BE2C (cell line): ENCODE measurements around the gene USP8.

ENCODE experiments used
- DNase-seq: peaks from one replicate; pipeline ENCODE4 v3.0.0-alpha.2; 2020
- H3K27me3 ChIP-seq: fragments of 250-450 bp; sonication (Bioruptor Pico); 2 replicates; pipeline ENCODE4 v1.5.1; 2020; ENCODE audit warnings: mild to moderate bottlenecking
- H3K36me3 ChIP-seq: fragments of 250-450 bp; sonication (Bioruptor Pico); 2 replicates; pipeline ENCODE4 v1.5.1; 2020; ENCODE audit warnings: mild to moderate bottlenecking
- H3K4me1 ChIP-seq: fragments of 250-450 bp; sonication (Bioruptor Pico); 2 replicates; pipeline ENCODE4 v1.5.1; 2020
- H3K4me3 ChIP-seq: 2 replicates; pipeline ENCODE4 v1.5.1; 2011; ENCODE audit warnings: low read depth, low read length
- H3K9me3 ChIP-seq: fragments of 250-450 bp; sonication (Bioruptor Pico); 2 replicates; pipeline ENCODE4 v1.5.1; 2020
- TF ChIP-seq, protein P1 (sequence below): IDR thresholded peaks from 2 replicates; pipeline ENCODE4 v1.5.1; 2012; ENCODE audit warnings: mild to moderate bottlenecking, low read depth, low read length

Gene USP8

GRCh38 chr15:50542887-50543210 lies 118.6 kb downstream of the USP8 start:
- Histone ChIP-seq H3K27me3 (peaks cover 16% of the 10 kb centered on the region), H3K9me3 (no peaks in the 10 kb centered on the region), H3K36me3 (no peaks in the 10 kb centered on the region), H3K4me1 (no peaks in the 10 kb centered on the region), H3K4me3 (no peak overlapping the region)
- no peak for DNase-seq
- TF ChIP-seq, protein P1, sequence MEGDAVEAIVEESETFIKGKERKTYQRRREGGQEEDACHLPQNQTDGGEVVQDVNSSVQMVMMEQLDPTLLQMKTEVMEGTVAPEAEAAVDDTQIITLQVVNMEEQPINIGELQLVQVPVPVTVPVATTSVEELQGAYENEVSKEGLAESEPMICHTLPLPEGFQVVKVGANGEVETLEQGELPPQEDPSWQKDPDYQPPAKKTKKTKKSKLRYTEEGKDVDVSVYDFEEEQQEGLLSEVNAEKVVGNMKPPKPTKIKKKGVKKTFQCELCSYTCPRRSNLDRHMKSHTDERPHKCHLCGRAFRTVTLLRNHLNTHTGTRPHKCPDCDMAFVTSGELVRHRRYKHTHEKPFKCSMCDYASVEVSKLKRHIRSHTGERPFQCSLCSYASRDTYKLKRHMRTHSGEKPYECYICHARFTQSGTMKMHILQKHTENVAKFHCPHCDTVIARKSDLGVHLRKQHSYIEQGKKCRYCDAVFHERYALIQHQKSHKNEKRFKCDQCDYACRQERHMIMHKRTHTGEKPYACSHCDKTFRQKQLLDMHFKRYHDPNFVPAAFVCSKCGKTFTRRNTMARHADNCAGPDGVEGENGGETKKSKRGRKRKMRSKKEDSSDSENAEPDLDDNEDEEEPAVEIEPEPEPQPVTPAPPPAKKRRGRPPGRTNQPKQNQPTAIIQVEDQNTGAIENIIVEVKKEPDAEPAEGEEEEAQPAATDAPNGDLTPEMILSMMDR: no peak

DNA sequence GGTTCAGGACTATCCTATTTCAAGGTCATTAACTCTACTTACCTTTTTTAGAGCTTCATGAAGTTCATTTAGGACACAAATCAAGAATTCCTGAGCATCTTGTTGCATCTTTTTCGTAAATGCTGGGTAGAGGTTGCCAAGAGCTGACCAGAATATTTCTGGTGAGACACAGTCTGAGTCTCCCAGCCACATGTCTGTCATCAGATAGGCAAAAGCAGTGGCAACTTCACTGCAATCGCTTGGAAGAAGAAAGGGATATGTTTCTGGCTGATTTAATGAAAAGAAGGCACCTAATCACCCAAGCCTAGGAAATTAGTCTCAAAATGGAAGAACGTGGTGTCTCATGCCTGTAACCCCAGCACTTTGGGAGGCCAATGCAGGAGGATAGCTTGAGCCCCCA lies 119.4 kb downstream of the USP8 start:
- TF ChIP-seq, protein P1: no peak
- DNase-seq: no peak

DNA sequence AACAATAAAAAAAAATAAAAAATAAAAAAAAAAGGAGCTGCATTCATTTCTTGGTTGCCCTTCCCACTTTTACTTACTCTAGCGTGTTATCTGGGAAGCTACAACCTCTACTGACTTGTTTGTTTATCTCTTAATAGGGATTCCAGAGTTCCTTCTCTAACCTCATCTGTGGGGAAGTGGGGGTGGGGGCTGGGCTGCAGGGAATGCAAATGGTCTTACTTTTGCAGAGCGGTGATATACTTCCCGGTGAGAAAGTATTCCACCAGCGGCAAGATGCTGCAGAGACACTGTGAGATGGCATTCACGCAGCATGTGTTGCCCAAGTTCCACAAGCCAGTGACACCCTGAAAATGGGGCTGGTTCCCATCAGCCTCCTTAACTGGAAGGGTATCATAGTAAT lies 120.2 kb downstream of the USP8 start:
- H3K9me3 ChIP-seq: no peaks in the 10 kb centered on the region
- H3K27me3 ChIP-seq: peaks cover 16% of the 10 kb centered on the region
- no peaks in the 10 kb centered on the region for H3K4me1 ChIP-seq
- TF ChIP-seq, protein P1: no peak
- no peaks in the 10 kb centered on the region for H3K36me3 ChIP-seq
- DNase-seq: no peak
- no peak overlapping the region for H3K4me3 ChIP-seq

More for the DNA sequence above, 119.4 kb downstream of the USP8 start:
- no peak overlapping the region for H3K4me3 ChIP-seq
- H3K27me3 ChIP-seq: peaks cover 16% of the 10 kb centered on the region
- H3K4me1 ChIP-seq: no peaks in the 10 kb centered on the region
- no peaks in the 10 kb centered on the region for H3K9me3 ChIP-seq
- H3K36me3 ChIP-seq: no peaks in the 10 kb centered on the region

- no peak for DNase-seq
- no peaks in the 10 kb centered on the region for H3K4me1 ChIP-seq
- TF ChIP-seq, protein P1: no peak
- peaks cover 16% of the 10 kb centered on the region for H3K27me3 ChIP-seq
- H3K36me3 ChIP-seq: no peaks in the 10 kb centered on the region
- H3K4me3 ChIP-seq: no peak within 1 kb of the TSS
- no peaks in the 10 kb centered on the region for H3K9me3 ChIP-seq
Measured at GRCh38 chr15:50546566-50546965, 122.4 kb downstream of the USP8 start, which contains the start of gene USP50. Gene USP50, minus strand, starts transcription at chr15:50546666. Its CDS starts 141 bp downstream, at chr15:50546525.

DNA sequence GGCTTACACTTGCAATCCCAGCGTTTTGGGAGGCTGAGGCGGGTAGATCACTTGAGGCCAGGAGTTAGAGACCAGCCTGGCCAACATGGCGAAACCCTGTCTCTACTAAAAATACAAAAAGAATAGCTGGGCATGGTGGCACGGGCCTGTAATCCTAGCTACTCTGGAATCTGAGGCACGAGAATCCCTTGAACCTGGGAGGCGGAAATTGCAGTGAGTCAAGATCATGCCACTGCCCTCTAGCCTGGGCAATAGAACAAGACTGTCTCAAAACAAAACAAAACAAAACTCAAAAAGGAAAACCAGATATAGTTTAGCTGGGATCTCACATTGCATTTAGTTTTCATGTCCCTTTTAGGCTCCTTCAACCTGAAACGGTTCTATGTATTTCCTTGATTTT lies 125.1 kb downstream of the USP8 start:
- H3K27me3 ChIP-seq: peaks cover 7% of the 10 kb centered on the region
- TF ChIP-seq, protein P1: no peak
- H3K4me3 ChIP-seq: no peak overlapping the region
- H3K36me3 ChIP-seq: no peaks in the 10 kb centered on the region
- no peaks in the 10 kb centered on the region for H3K9me3 ChIP-seq
- no peak for DNase-seq
- no peaks in the 10 kb centered on the region for H3K4me1 ChIP-seq

GRCh38 chr15:50552238-50552637 lies 128.0 kb downstream of the USP8 start:
- no peak overlapping the region for H3K4me3 ChIP-seq
- H3K27me3 ChIP-seq: no peaks in the 10 kb centered on the region
- no peaks in the 10 kb centered on the region for H3K9me3 ChIP-seq
- no peaks in the 10 kb centered on the region; the same call in 1 of the 2 replicates for H3K36me3 ChIP-seq
- TF ChIP-seq, protein P1: no peak
- no peak for DNase-seq
- no peaks in the 10 kb centered on the region for H3K4me1 ChIP-seq
